Measurements from ENCODE around the gene OR2D3. TPM values are rescaled to one million over a fixed set of nuclear protein-coding genes. Genes with fewer than 3 reads are reported as not detected.

The OR2D3 gene, protein sequence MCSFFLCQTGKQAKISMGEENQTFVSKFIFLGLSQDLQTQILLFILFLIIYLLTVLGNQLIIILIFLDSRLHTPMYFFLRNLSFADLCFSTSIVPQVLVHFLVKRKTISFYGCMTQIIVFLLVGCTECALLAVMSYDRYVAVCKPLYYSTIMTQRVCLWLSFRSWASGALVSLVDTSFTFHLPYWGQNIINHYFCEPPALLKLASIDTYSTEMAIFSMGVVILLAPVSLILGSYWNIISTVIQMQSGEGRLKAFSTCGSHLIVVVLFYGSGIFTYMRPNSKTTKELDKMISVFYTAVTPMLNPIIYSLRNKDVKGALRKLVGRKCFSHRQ
- total RNA-seq, result not detected in 2 replicates

DNA sequence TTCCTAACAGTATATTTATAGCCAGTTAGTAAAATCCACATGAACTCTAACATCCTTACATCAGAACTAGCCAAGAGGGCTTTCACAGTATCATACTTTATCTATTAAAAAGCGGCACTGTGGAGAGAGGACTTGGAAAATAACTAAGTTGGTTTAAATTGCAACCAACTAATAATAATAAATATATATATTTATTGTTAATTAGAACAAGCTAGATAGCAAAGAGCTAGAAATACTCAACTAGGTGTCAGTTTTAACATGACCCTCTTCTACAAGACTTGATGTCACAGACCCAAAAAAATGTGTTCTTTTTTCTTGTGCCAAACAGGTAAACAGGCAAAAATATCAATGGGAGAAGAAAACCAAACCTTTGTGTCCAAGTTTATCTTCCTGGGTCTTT, at the start of gene OR2D3:
Gene OR2D3 (plus strand): TSS at position 301 of the 400 bp plus-strand sequence. CDS start 0 bp downstream, at position 301.

DNA sequence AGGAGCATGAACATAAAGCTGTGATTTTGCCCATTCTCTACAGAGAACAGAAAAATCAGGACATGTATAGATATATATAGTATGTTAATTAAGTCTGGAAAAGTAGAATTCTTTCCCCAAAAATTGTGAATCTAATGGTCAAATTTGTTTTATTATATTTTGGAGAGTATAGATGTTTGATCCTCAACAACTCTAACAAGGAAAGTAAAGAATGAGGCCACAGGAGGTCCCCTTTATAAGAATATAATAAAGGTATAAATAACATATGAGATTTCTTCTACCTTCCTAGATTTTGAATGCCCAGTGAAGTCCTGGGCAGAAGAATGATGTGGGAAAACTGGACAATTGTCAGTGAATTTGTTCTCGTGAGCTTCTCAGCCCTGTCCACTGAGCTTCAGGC, 44.5 kb upstream of the OR2D3 start, which contains the start of gene OR10A4:
Gene OR10A4 (plus strand): TSS at position 301 of the 400 bp plus-strand sequence. CDS start 23 bp downstream, at position 324.

DNA sequence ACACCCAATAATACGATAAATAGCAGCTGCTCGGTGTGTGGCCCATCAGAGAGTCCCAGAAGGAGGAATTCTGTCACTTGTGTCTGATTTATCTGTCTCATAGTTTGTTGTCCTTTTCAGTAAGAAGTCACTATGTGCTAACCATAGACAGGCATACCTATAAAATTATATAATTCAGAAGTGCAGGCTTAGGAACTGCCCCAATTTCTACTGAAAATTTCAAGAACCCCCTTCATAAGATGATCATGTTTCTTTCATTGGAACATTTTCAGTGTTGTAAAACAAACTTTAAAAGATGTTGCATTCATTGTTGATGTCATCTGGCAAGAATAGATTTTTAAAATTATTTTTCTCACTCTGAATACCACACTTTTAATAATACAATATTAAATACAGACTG, 28.4 kb upstream of the OR2D3 start, which contains the start of gene OR2D2:
Gene OR2D2 (minus strand): TSS at position 101 of the 400 bp plus-strand sequence. CDS start 0 bp downstream, at position 101.

DNA sequence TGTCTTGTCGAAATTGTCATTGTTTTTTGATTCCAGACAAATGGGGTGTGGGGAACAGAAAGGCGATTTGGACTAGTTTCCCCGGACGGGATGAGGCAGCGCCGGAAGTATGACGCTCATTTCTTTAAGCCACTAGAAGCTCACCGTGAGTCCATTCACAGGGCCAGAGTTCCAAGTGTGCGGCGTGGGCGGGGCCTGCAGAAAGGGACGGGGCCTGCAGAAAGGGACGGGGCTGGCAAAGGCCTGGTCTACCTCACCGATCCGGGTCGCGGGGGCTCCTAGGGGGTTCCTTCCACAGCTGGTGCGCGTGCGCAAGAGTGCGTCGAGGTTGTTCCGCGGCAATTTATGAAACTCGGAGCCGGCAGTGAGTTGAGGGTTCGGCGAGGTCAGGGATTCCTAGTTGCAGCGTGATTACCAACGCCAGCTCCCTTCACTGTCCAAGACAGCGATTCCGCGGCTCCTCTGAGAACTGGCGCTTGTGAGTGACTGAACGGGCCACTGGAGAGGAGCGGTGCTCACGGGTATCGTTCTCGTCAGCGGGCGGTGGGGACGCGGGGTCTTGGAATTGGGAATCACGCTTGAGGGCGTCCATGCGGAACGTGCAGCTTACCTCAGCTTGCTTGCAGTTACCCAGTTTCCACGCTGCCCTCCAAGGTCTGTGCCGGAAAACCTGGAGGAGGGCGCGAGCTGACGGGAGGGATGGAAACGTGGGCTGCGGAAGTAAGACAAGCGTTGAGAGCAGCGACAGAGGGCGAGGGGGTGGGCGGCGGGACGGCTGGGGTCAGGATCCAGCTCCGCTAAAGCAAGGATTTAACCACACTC, 5.6 kb downstream of the OR2D3 start, which contains the start of gene ZNF215:
Gene ZNF215 (plus strand): TSS at position 219 of the 822 bp plus-strand sequence. CDS start 5,847 bp downstream, outside the sequence.

Other genes with a start within 250 kb of the OR2D3 start
- gene MRPL17, start 237.7 kb upstream of the OR2D3 start, total RNA-seq, result 87.7 and 916 TPM in 2 replicates
- gene OR2AG2, start 149.0 kb upstream of the OR2D3 start, total RNA-seq, result under 0.01 and 0.15 TPM in 2 replicates
- gene OR2AG1, start 138.0 kb upstream of the OR2D3 start, total RNA-seq, result not detected in 2 replicates
- gene OR6A2, start 121.3 kb upstream of the OR2D3 start, total RNA-seq, result under 0.01 and 0.46 TPM in 2 replicates
- gene OR10A5, start 75.3 kb upstream of the OR2D3 start, total RNA-seq, result not detected in 2 replicates
- not detected in 2 replicates for gene OR10A2, start 57.9 kb upstream of the OR2D3 start, total RNA-seq
- not detected in 2 replicates for gene OR10A4, start 44.4 kb upstream of the OR2D3 start, total RNA-seq
- 0.15 and 0.32 TPM in 2 replicates for gene OR2D2, start 28.5 kb upstream of the OR2D3 start, total RNA-seq
- 2.9 and 7.1 TPM in 2 replicates for gene ZNF215, start 5.4 kb downstream of the OR2D3 start, total RNA-seq
- 1.9 and 3.5 TPM in 2 replicates for gene ZNF214, start 99.3 kb downstream of the OR2D3 start, total RNA-seq
- gene NLRP14, start 99.5 kb downstream of the OR2D3 start, total RNA-seq, result under 0.01 and 0.15 TPM in 2 replicates
- under 0.01 TPM in 1 of 2 replicates, not detected in the other for gene RBMXL2, start 168.0 kb downstream of the OR2D3 start, total RNA-seq